Activated T-cell treated with anti-CD3 and anti-CD28 coated beads, Interleukin-2, amount 50 U/mL, for 1 hour (primary cell): ENCODE results near the gene KHDRBS2.
"Not testable (repeated sequence)": the region's sequence is repeated elsewhere in the genome, so short reads cannot be mapped to it uniquely, and the experiment has no call there.

Experiments used
- DNase-seq: peaks from one replicate; pipeline ENCODE4 v3.0.0-alpha.2; 2020

KHDRBS2 gene

DNA sequence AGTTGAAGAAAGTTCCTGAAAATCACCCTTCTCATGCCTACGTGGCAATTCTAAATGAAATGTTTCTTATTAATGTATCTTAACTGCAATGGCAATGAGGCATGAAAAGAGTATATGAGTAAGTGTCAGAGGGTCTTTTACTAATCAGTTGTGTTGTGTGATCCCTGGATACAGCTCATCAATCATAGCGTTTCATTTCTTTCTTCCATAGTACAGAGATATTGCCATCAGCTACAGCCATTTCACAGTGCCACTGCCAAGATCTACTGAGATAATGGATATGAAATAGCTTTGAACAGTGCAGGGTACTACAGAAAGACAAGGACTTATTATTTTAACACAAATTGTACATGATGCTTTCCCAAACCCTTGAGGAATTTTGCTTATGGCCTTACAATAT lies 450.8 kb downstream of the KHDRBS2 start:
- no peak for DNase-seq

DNA sequence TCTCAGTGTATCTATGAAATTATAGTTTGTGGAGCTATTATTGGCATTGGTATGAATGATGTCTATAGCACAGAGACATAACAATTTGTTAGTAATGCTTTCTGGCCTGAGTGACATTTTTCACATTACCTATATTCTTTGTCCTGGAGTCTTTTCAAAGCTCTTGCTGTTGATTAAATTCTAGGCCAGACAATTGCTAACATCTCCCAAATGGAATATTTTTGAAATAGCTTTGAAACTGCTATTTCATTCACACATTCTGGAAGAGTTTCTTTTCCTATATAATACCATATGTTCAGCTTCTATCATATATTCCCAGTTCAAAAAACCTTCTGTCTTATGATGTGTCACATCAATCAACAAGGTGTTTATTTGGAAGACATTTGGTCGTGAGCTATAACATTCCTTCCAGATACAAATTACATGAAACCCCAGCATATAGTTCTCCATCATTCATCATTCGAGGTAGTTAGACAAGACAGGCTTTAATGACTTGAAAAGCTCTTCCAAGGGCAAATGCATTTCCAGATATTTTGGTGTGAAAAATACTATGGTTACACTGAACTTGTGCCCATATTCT lies 452.8 kb downstream of the KHDRBS2 start:
- DNase-seq = no peak

- no peak for DNase-seq
Measured at GRCh38 chr6:61817716-61818115, 468.3 kb downstream of the KHDRBS2 start.

DNA sequence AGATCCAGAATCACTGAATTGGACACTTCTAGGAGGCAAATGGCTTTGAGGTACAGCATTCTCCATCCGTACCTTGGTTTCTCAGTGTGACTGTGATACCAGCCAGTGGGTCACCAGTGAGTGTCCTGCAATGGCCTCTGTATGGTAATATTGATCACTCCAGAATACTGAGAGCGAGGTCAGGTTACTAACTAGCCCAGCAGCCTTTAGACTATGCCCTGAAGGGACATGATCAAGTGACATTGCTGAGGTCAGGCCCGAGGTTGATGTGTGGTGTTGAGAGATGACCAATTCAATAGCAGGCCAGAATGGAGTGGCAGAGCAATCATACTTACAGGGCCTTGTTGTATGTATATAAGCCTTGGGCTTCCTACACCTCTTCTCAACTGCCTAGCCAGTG lies 476.0 kb downstream of the KHDRBS2 start:
- no peak for DNase-seq

DNA sequence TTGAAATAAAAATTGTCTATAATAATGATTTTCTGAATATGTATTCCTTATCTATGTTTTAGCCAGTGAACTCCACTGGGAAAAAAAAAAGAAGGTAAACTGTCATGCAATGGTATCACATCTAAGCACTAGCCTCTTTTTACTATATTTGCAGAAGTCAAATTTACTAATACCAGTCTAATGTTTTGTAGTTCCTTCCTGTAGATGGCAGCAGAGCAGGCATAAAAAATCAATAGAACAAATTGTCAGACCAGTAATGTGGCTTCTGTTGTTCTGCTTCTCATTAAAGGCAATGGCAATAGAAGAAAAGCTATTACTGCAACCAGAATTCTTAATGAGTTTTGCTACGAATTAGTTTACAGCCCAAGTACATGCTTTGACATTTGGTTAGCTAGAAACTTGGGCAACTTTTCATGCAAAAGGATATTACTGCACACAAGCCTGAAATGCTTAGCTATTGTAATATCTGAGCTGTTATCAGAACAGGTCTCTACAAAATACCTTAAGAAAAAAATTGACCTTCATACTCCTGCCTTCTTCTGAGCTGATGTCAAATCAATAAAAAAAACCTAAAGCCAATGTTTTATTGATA lies 476.9 kb downstream of the KHDRBS2 start:
- DNase-seq = no peak

GRCh38 chr6:61787998-61788397 lies 498.0 kb downstream of the KHDRBS2 start:
- no peak for DNase-seq

DNA sequence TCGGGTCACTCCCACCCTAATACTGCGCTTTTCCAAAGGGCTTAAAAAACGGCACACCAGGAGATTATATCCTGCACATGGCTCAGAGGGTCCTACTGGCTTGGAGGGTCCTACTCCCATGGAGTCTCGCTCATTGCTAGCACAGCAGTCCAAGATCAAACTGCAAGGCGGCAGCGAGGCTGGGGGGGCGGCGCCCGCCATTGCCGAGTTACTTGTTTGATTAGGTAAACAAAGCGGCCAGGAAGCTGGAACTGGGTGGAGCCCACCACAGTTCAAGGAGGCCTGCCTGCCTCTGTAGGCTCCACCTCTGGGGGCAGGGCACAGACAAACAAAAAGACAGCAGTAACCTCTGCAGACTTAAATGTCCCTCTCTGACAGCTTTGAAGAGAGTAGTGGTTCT lies 516.6 kb downstream of the KHDRBS2 start:
- DNase-seq = not testable (repeated sequence)

- no peak for DNase-seq
Measured at GRCh38 chr6:61755739-61756138, 530.3 kb downstream of the KHDRBS2 start.

- DNase-seq = no peak
Measured at GRCh38 chr6:61751986-61752385, 534.0 kb downstream of the KHDRBS2 start.

GRCh38 chr6:61745994-61746393 lies 540.0 kb downstream of the KHDRBS2 start:
- DNase-seq = no peak

- DNase-seq = no peak
Measured at GRCh38 chr6:61711849-61712248, 574.2 kb downstream of the KHDRBS2 start.

DNA sequence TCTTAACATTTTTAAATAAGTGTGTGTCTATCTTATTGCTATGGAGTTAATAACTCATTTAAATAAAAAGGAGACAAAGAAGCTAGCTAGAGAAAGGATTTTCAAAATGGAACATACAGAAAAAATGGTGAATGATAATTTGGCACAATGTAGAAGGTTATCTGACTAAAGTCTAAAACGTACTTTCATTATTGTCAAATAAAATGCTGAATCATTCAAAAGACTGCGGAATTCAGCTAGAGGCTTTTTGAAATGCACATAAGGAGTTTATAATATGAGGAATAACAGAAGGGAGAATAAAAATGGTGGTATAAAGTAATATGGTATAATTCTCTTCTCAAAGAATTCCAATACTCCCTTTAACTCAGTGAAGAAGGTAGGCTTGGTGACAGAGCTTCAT lies 597.9 kb downstream of the KHDRBS2 start:
- no peak for DNase-seq

- DNase-seq = no peak
Measured at GRCh38 chr6:61682562-61682961, 603.5 kb downstream of the KHDRBS2 start.

GRCh38 chr6:61679625-61680024 lies 606.4 kb downstream of the KHDRBS2 start:
- DNase-seq = no peak

GRCh38 chr6:61675734-61676133 lies 610.3 kb downstream of the KHDRBS2 start:
- DNase-seq = no peak

DNA sequence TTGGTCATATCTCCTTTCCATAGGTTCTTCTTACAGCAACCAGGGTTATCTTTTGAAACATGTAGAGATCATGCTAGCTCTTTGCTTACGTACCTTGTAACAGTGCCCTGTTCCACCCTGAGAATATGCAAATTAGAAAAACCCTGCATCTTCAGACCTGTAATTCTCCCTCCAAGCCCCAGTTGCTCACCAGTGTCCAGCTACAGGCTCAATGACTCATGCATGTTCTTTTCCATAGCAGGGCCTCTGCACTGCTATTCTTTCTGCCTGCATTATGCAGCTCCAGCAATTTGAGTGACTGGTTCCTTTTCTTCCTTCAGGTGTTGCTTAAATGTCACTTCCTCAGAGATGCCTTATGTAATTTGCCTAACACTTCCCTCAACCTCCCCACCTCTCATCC lies 636.2 kb downstream of the KHDRBS2 start:
- DNase-seq = no peak

DNA sequence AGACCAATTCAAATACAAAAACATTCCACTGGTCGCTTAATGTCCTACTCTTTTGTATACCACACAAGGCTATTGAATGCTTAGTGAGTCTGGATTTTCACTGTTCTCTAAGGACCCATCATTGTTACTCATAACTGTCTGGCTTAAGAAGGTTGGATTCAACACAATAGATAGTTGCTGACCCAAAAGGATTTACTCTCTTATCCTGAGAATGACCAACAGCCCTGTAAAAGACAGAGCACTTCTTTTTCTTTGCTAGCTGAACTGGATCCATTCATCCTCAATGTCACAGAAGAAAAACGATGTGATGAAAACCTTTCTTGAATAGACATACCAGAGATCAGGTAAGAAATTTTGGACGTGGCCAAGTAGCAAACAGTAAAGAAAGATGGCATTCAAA lies 645.6 kb downstream of the KHDRBS2 start:
- DNase-seq = no peak
